Aorta (tissue), 5 donors: Measurements from ENCODE around the gene TSPO. TPM values are rescaled to one million over a fixed set of nuclear protein-coding genes. Genes with fewer than 3 reads are reported as not detected.

Experiments used
- ATAC-seq: fragments of 200-7000 bp; cut with Tn5 transposase; one replicate; pipeline ENCODE4 v1.9.1; 2022; ENCODE audit warnings: moderate library complexity; ENCODE audit not compliant: low FRiP score
- DNase-seq, 2 donors: peaks; one replicate each; pipeline ENCODE4 v3.0.0-alpha.2; 2020
- H3K27ac ChIP-seq, 2 donors: one replicate each; pipeline ENCODE4 v1.5.1; 2013; ENCODE audit warnings: low read length in 2 of 2, mild to moderate bottlenecking in 2 of 2, moderate library complexity in 2 of 2, control low read depth in 1 of 2, inconsistent platforms in 1 of 2, low read depth in 1 of 2
- H3K27me3 ChIP-seq, 2 donors: one replicate each; pipeline ENCODE4 v1.6.1; 2013; ENCODE audit warnings: control low read depth in 1 of 2, low read length in 1 of 2, mild to moderate bottlenecking in 1 of 2, moderate library complexity in 1 of 2; ENCODE audit not compliant: insufficient read depth in 2 of 2, control insufficient read depth in 1 of 2
- H3K36me3 ChIP-seq, 2 donors: one replicate each; pipeline ENCODE4 v1.6.1; 2013; ENCODE audit warnings: control low read depth in 1 of 2, low read length in 1 of 2, mild to moderate bottlenecking in 1 of 2; ENCODE audit not compliant: insufficient read depth in 2 of 2, control insufficient read depth in 1 of 2
- H3K4me1 ChIP-seq, 2 donors: one replicate each; pipeline ENCODE4 v1.6.1; 2013; ENCODE audit warnings: low read length in 2 of 2, control low read depth in 1 of 2, mild to moderate bottlenecking in 1 of 2, moderate library complexity in 1 of 2; ENCODE audit not compliant: insufficient read depth in 2 of 2, control insufficient read depth in 1 of 2
- H3K4me3 ChIP-seq, 2 donors: one replicate each; pipeline ENCODE4 v1.5.1; 2013; ENCODE audit warnings: low read length in 2 of 2, control low read depth in 1 of 2, mild to moderate bottlenecking in 1 of 2
- H3K9me3 ChIP-seq: one replicate; pipeline ENCODE4 v1.6.1; 2013; ENCODE audit warnings: mild to moderate bottlenecking, low read length; ENCODE audit not compliant: control insufficient read depth
- WGBS, 2 donors: extraction: QIAGEN DNeasy Blood & Tissue Kit; methylation state at CpG; one replicate each; pipeline ENCODE4 v1.1.7; 2013; 5-methylcytosine and 5-hydroxymethylcytosine counted together
- intact Hi-C, 2 donors: fragments of 100-400 bp; cut with DNase I; formaldehyde crosslinking; loops; one replicate each; pipeline versions ENCODE4 v1.14.2 to v1.15.0; 2022
- polyA plus RNA-seq, 2 donors: library from polyadenylated mRNA; stranded (reverse); fragments of 200-250 nt; gene quantifications; one replicate each; pipeline ENCODE4 v1.2.3, GENCODE V29; 2013
- total RNA-seq, 2 donors: library from RNA; stranded (reverse); fragmentation: NEBNext Ultra II Directional; extraction: Animal tissue kit (Norgen Biotek cat#: 25700); gene quantifications; one replicate each; pipeline ENCODE4 v1.2.1, GENCODE V29; 2021
- donor health status: healthy with polysubstance abuse.
- donor health status: Bipolar disorder and iron deficiency.
- donor health status: DM: no; HTN: no; CAD: no.
- donor health status: DM: no; HTN: no; CAD: no.
- donor health status: DM: yes; HTN: yes; CAD: no.

The TSPO gene
- total and polyA plus RNA-seq, 4 donors: 88.7 to 311 (median 204) TPM

- H3K27me3 ChIP-seq: no peaks in the 10 kb centered on the region
- DNase-seq (no peak), ATAC-seq (no peak)
- no peak overlapping the region for H3K4me3 ChIP-seq
- no peaks in the 10 kb centered on the region for H3K4me1 ChIP-seq
- 63 to 73% methylated on average over 13 of the region's 13 CpGs for WGBS, 2 donors
- H3K36me3 ChIP-seq: no peaks in the 10 kb centered on the region
- intact Hi-C loops: no loop called here
- H3K9me3 ChIP-seq: no peaks in the 10 kb centered on the region
- H3K27ac ChIP-seq: no peak overlapping the region
These were observed 37.7 kb upstream of the TSPO start for GRCh38 chr22:43113526-43114251.

- H3K9me3 ChIP-seq: no peaks in the 10 kb centered on the region
- no peaks in the 10 kb centered on the region for H3K27me3 ChIP-seq
- intact Hi-C loops: no loop called here
- 52 to 53% methylated on average over 5 of the region's 5 CpGs for WGBS, 2 donors
- H3K36me3 ChIP-seq: no peaks in the 10 kb centered on the region
- ATAC-seq (no peak), DNase-seq (no peak)
- no peak overlapping the region for H3K4me3 ChIP-seq
- no peaks in the 10 kb centered on the region for H3K4me1 ChIP-seq
- H3K27ac ChIP-seq: no peak overlapping the region
These were observed 36.4 kb upstream of the TSPO start for GRCh38 chr22:43114958-43115357.

- no peak for DNase-seq
- ATAC-seq: no peak
- intact Hi-C loops: no loop called here
- Histone ChIP-seq H3K27me3 (no peaks in the 10 kb centered on the region), H3K27ac (no peak overlapping the region), H3K4me3 (no peak overlapping the region), H3K9me3 (no peaks in the 10 kb centered on the region), H3K36me3 (no peaks in the 10 kb centered on the region), H3K4me1 (no peaks in the 10 kb centered on the region)
- WGBS, 2 donors: 89 to 92% methylated on average over 7 of the region's 7 CpGs
These were observed 34.4 kb upstream of the TSPO start for GRCh38 chr22:43116932-43117331.

GRCh38 chr22:43118024-43118849, 33.1 kb upstream of the TSPO start:
- intact Hi-C loops: no loop called here
- no peaks in the 10 kb centered on the region for H3K9me3 ChIP-seq
- 80 to 85% methylated on average over 21 of the region's 21 CpGs for WGBS, 2 donors
- ATAC-seq (no peak), DNase-seq (no peak)
- H3K4me1 ChIP-seq: no peaks in the 10 kb centered on the region
- no peak overlapping the region for H3K27ac ChIP-seq
- no peaks in the 10 kb centered on the region for H3K27me3 ChIP-seq
- H3K36me3 ChIP-seq: no peaks in the 10 kb centered on the region
- H3K4me3 ChIP-seq: no peak overlapping the region

GRCh38 chr22:43118953-43119458, 32.4 kb upstream of the TSPO start:
- WGBS, 2 donors: 85 to 90% methylated on average over 7 of the region's 7 CpGs
- no peak overlapping the region for H3K27ac ChIP-seq
- no peaks in the 10 kb centered on the region for H3K9me3 ChIP-seq
- H3K27me3 ChIP-seq: no peaks in the 10 kb centered on the region
- intact Hi-C loops: no loop called here
- no peaks in the 10 kb centered on the region for H3K4me1 ChIP-seq
- ATAC-seq: no peak
- no peak overlapping the region for H3K4me3 ChIP-seq
- no peak for DNase-seq
- no peaks in the 10 kb centered on the region for H3K36me3 ChIP-seq

GRCh38 chr22:43126501-43127165, 24.7 kb upstream of the TSPO start:
- ATAC-seq (no peak), DNase-seq (no peak)
- no peaks in the 10 kb centered on the region for H3K9me3 ChIP-seq
- peaks cover 0 to 2% of the 10 kb centered on the region in 2 donors for H3K4me1 ChIP-seq
- no peak overlapping the region for H3K27ac ChIP-seq
- intact Hi-C loops: no loop called here
- 55 to 66% methylated on average over 5 of the region's 5 CpGs for WGBS, 2 donors
- no peaks in the 10 kb centered on the region for H3K36me3 ChIP-seq
- no peak overlapping the region for H3K4me3 ChIP-seq
- H3K27me3 ChIP-seq: no peaks in the 10 kb centered on the region

- Histone ChIP-seq H3K4me1 (peaks cover 0 to 3% of the 10 kb centered on the region in 2 donors), H3K9me3 (no peaks in the 10 kb centered on the region), H3K27ac (no peak overlapping the region), H3K27me3 (no peaks in the 10 kb centered on the region), H3K4me3 (no peak overlapping the region), H3K36me3 (no peaks in the 10 kb centered on the region)
- intact Hi-C loops: no loop called here
- DNase-seq (no peak), ATAC-seq (no peak)
- 91 to 94% methylated on average over 17 of the region's 17 CpGs for WGBS, 2 donors
These were observed 24.0 kb upstream of the TSPO start for GRCh38 chr22:43127166-43127908.

GRCh38 chr22:43128116-43128515, 23.2 kb upstream of the TSPO start:
- Histone ChIP-seq H3K36me3 (no peaks in the 10 kb centered on the region), H3K4me1 (peaks cover 0 to 3% of the 10 kb centered on the region in 2 donors), H3K4me3 (no peak overlapping the region), H3K27me3 (no peaks in the 10 kb centered on the region), H3K9me3 (no peaks in the 10 kb centered on the region), H3K27ac (no peak overlapping the region)
- 78 to 80% methylated on average over 13 of the region's 13 CpGs for WGBS, 2 donors
- no peak for ATAC-seq
- DNase-seq: no peak
- intact Hi-C loops: no loop called here
